Astrocyte of the spinal cord (primary cell): Measurements from ENCODE around the gene SEC24D.

Source experiments
- DNase-seq: peaks from one replicate; pipeline ENCODE4 v3.0.0; 2011; ENCODE audit warnings: low read depth, low spot score
- H3K4me3 ChIP-seq: 2 replicates; pipeline ENCODE4 v1.5.1; 2011; ENCODE audit warnings: low read depth, mild to moderate bottlenecking, low read length, moderate library complexity
- in situ Hi-C: cut with HindIII; loops from 2 replicates; pipeline ENCODE4 v1.10.0; 2017; ENCODE audit warnings: low sequenced_read_pairs
- TF ChIP-seq, protein P1 (sequence below): IDR thresholded peaks from 2 replicates; pipeline ENCODE4 v1.5.1; 2012; ENCODE audit warnings: low read depth, mild to moderate bottlenecking, low read length, inconsistent platforms

Gene SEC24D

DNA sequence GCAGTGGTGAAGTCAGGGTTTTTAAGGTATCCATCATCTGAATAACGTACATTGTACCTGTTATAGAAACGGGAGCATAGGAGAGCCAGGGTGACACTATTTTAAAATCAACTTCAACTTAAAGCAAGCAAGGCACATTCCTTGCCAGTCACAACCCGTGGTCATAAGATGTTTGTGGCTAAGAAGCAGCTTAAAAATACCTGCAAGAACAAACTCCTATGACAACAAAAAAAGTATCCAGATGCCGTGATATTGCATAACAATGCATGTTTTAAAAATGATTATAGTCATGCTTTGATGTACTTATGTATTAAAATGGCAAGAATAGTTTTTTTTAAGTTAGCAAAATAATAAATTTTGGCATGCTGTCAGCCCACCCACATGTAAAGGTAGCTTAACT is 36.3 kb upstream of the SEC24D start:
- TF ChIP-seq, protein P1, sequence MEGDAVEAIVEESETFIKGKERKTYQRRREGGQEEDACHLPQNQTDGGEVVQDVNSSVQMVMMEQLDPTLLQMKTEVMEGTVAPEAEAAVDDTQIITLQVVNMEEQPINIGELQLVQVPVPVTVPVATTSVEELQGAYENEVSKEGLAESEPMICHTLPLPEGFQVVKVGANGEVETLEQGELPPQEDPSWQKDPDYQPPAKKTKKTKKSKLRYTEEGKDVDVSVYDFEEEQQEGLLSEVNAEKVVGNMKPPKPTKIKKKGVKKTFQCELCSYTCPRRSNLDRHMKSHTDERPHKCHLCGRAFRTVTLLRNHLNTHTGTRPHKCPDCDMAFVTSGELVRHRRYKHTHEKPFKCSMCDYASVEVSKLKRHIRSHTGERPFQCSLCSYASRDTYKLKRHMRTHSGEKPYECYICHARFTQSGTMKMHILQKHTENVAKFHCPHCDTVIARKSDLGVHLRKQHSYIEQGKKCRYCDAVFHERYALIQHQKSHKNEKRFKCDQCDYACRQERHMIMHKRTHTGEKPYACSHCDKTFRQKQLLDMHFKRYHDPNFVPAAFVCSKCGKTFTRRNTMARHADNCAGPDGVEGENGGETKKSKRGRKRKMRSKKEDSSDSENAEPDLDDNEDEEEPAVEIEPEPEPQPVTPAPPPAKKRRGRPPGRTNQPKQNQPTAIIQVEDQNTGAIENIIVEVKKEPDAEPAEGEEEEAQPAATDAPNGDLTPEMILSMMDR = no peak
- in situ Hi-C loops = no loop called here
- no peak overlapping the region for H3K4me3 ChIP-seq
- no peak for DNase-seq

DNA sequence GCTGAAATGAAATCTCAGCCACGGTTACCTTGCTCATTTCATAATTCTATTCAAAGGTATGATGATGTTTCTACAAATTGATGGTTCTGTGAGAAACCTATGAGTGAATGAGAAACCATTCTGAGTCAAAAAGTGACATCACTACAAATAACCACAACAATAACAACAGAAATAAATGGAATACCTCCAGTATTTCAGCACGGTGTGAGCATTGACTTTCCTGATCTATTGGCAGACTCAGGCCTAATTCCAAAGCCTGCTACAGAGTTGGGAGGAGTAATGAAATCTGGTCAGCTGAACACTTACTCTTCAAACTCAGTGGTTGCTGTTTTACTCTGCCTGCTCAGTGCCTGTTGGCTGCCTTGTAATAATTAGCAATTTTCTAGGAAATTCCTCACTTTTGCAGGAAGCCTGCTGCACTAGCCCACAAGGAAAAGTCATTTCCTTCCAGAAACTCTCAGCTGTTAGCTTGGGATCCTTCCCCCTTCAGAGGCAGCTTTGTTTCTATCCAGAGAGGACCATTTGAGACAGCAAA is 33.9 kb upstream of the SEC24D start:
- peak; percentile 41 for DNase-seq
- in situ Hi-C loops = no loop called here
- H3K4me3 ChIP-seq = no peak overlapping the region
- TF ChIP-seq, protein P1 = no peak

DNA sequence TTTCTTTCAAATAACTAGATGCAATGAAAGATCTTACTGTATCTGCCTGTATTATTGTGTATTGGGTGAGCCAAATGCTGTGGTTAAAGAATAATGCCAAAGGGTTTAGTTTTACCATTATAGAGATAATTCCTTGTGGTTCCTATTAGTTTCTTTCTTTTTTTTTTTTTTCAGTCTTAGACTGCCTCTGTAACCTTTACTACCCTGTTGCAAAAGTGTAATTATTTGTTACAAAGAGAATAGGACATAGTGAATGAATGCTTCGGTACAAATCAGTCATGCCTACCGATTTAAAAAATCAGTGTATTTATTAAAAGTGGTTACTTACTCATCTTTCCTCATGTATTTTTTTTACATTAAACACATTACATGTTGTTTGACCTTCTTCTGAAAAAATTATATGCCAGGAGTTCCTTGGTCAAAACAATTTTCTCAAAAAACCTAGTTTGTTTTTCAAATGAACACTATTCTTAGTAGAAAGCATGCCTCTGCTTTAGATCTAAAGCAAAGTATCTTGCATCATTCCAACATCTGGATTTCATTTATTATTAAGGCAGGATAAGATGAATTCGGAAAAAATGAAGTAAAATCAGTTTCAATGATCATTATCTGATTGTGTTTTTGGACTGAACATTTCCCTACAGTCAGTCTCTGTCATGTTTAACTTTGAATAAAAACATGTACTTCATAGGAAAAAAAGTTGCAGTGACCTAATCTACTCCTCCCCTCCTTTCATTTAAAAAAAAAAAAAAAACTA is 31.6 kb upstream of the SEC24D start:
- TF ChIP-seq, protein P1 = no peak
- no peak overlapping the region for H3K4me3 ChIP-seq
- in situ Hi-C loops = no loop called here
- peak; percentile 14 for DNase-seq

DNA sequence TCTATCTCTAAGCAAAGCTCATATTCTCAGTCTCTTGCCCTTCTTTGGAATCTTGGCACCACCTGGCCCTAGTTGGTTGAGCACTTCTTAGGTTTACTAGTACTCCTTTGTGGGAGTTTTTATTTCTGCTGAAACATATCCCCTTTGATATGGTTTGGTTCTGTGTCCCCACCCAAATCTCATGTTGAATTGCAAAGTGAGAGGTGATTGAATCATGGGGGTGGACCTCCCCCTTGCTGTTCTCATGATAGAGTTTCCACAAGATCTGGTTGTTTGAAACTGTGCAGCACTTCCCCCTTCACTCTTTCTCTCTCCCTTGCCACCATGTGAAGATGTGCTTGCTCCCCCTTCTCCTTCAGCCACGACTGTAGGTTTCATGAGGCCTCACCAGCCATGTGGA is 30.5 kb upstream of the SEC24D start:
- TF ChIP-seq, protein P1 = no peak
- in situ Hi-C loops = no loop called here
- no peak overlapping the region for H3K4me3 ChIP-seq
- no peak for DNase-seq

DNA sequence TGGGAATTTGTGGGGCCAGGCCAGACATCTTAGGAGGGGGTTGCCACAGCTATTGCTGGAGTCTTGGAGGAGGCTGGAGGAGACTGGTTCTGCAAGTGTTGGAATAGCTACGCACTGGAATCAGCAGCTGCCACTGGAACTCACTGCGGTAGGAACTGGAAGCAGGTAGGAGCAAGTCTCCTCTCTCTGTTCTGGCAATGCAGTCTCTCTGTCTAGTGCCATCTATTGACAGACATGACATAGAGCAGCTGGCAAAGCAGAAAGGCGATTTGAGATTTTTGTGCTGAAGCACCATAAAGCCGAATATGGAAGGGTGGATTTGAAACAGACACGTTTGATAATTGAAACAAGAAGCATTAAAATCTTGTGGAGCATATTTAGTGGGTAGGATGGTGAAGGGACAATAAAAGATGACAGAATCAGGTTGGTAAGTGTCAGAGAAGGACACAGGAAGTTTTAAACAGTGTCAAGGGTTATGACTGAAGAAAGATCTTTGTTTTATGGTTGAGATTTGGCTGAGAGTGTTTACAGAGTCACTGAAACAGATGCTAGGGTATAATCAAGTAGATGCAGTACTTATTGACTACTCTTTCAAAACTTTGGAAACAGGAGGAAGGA is 29.3 kb upstream of the SEC24D start:
- TF ChIP-seq, protein P1 = peak; percentile 88
- in situ Hi-C loops = no loop called here
- DNase-seq = peak; percentile 64
- H3K4me3 ChIP-seq = no peak overlapping the region

- DNase-seq = no peak
- no peak overlapping the region for H3K4me3 ChIP-seq
- in situ Hi-C loops = no loop called here
- TF ChIP-seq, protein P1 = no peak
Observed at GRCh38 chr4:118858779-118859178, 22.9 kb upstream of the SEC24D start.
